Iris pigment epithelial cell (primary cell): ENCODE results near the gene ZZZ3.
"Not testable (repeated sequence)": the region's sequence is repeated elsewhere in the genome, so short reads cannot be mapped to it uniquely, and the experiment has no call there.

Experiments used
- DNase-seq: peaks from one replicate; pipeline ENCODE4 v3.0.0-alpha.2; 2011; ENCODE audit warnings: low read depth

The ZZZ3 gene

DNA sequence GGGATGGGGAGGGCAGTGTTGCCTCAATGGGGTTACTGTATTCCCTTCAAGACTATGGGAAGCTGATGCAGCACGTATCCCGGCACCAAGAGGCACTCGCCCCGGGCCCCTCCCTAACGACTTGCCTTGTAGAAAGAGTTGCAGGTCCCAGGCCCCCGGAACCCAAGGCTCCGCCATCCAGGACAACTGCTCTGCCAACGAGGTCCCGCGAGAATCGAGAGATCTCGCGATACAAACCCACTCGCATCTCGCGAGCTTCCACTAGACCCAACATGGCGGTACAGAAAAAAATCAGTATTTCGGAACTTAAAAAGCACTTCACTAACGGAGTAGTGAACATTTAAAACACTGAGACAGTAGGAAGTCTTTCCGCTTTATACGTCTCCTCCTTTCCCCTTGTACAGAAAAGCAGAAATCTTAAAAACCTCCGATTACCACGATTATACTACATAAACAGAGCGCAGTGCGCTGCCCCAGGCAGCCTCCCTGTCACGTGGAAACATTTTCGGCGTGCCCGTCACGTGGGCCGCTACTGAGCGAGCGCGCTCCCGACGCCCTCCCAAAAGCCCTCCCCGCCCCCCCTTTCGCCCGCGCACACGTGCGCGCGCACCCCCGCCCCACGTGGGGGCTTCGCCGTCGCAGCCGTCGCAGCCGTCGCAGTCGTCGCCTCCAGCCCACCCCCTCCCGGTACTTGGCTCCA lies at the start of gene ZZZ3:
Gene ZZZ3, minus strand, starts transcription at position 199 of the 700 bp plus-strand sequence. CDS start 49,304 bp downstream, outside the sequence.
- DNase-seq = peak; percentile 92

DNA sequence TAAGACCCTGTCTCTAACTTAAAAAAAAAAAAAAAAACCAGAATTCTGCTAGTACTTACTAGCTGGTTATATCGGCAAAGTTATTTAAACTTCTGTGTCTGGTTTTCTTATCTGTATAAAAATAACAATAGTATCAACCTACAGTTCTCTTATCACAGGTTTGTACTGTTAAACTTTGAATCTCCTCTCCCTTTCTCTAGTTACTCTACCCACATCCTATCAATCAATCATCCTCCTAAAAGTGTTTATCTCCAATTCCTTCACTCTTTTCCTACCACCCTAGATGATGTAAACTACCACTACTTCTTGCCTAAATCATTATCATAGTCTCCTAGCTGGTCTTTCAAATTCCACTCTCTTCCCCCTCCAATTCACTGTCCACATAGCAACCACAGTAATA lies 49.6 kb upstream of the ZZZ3 start:
- DNase-seq = no peak

DNA sequence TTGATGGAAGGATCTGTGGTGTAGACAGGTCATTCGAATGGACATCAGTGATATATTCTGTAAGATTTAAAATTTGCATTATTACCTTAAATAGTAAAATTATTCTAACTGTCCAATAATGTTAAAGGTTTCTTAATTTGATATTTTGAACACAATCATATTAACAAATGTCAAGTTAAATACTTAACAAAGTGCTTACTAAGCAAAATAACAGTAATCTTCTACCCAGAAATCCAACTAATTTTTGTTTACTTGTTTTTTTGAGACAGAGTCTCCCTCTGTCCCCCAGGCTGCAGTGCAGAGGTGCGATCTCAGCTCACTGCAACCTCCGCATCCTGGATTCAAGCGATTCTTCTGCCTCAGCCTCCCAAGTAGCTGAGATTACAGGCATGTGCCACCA lies 43.2 kb upstream of the ZZZ3 start:
- no peak for DNase-seq

- DNase-seq = no peak
Measured at GRCh38 chr1:77718181-77718580, 35.7 kb upstream of the ZZZ3 start.

DNA sequence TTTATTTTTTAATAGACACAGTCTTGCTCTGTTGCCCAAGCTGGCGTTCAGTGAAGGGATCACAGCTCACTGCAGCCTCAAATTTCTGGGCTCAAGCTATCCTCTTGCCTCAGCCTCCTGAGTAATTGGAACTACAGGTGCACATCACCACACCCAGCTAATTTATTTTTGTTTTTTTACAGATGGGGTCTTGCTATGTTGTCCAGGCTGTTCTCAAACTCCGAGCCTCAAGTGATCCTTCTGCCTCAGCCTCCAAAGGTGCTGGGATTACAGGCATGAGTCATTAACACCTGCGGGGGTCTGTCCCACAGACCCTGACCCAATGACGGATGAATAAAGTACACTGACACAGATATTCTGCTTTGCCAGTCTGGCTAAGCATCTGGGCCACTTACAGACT lies 33.6 kb upstream of the ZZZ3 start:
- DNase-seq = no peak

DNA sequence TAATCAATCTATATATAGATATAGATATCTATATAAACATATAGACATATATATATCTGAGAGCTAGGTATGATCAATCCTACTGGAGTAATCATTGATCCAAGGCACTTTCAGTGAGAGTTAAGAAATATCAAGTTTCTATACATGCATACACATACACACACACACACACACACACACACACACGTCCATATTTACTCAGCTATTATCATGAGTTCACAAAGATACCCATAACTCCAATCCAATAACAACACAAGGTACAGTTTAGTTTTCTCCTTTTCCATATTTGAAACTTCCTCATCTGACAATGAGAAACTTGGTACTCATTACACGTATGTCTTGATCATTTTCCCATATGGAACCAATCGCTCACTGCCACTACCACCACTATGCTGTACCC lies 27.3 kb upstream of the ZZZ3 start:
- no peak for DNase-seq

- peak; percentile 16 for DNase-seq
Measured at GRCh38 chr1:77706321-77706720, 23.9 kb upstream of the ZZZ3 start.

DNA sequence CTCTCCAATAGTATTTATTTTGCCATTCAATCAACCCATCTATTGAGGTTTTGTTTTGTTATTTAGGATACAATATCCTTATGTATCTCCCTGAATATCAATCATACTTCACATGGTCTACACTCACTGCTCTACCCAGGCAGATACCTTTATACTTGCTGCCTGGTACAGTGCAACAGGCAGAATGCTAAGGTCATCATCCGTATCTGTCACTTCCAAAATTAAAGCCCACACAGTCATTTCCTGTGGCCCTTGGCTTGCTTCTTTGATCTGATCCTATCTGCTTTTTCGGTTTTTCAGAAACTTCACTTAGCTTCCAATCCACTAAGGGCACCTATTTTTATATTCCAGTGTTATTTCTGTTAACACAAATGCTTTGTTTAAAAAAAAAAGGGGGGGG lies 22.3 kb upstream of the ZZZ3 start:
- no peak for DNase-seq

DNA sequence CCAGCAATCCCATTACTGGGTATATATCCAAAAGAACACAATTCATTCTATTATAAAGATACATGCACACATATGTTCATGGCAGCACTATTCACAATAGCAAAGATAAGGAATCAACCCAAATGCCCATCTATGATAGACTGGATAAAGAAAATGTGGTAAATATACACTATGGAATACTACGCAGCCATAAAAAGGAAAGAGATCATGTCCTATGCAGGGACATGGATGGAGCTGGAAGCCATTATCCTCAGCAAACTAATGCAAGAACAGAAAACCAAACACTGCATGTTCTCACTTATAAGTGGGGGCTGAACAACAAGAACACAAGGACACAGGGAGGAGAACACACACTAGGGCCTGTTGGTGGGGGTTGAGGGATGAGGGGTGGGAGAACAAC lies 17.2 kb upstream of the ZZZ3 start:
- not testable (repeated sequence) for DNase-seq

DNA sequence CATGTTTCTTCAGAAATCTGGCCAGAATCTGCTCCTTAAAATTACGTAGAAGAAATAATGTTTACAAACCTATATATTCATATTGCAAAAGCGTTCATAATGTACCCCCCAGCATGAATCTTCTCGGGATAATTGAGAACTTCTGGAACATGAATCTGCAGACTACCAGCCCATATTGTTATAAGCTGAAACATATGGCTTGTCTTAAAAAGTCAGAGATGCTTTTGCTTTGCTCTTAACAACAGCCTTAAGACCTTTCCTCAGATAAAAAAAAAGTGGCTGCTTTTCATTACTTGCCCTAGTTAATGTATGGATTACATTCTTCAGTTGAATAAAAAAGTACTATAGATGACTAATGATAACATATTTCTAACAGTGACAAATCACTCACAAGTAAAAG lies 15.0 kb upstream of the ZZZ3 start:
- no peak for DNase-seq

DNA sequence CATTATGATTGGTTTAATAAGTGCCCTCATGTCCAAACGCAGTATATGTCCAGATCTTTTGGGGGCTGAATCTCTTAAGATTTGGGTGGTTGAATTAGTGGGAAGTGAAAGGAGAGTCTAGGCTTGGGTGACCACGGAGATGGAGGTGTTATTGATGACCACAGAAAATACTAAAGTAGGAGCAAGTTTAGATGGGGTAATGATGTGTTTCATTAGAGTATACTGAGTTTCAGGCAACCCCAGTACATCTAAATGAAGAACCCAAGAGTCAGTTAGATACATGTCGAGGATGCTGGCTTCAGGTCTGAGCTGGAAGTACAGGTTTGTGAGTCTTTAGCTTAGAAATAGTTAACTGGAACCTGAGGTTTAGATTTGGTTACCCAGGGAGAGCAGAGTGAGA lies 6.5 kb upstream of the ZZZ3 start:
- DNase-seq = no peak

DNA sequence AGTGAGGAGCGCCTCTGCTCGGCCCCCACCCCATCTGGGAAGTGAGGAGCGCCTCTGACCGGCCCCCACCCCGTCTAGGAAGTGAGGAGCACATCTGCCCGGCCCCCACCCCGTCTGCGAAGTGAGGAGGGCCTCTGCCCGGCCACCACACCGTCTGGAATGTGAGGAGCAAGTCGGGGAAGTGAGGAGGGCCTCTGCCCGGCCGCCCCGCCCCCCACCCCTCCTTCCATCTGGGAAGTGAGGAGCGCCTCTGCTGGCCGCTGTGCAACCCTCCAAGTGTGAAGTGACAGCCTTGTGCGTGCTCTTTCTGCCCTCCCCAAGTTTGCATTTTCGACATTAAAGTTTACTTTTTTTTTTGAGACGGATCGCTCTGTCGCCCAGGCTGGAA lies 5.1 kb upstream of the ZZZ3 start:
- peak; percentile 64 for DNase-seq

DNA sequence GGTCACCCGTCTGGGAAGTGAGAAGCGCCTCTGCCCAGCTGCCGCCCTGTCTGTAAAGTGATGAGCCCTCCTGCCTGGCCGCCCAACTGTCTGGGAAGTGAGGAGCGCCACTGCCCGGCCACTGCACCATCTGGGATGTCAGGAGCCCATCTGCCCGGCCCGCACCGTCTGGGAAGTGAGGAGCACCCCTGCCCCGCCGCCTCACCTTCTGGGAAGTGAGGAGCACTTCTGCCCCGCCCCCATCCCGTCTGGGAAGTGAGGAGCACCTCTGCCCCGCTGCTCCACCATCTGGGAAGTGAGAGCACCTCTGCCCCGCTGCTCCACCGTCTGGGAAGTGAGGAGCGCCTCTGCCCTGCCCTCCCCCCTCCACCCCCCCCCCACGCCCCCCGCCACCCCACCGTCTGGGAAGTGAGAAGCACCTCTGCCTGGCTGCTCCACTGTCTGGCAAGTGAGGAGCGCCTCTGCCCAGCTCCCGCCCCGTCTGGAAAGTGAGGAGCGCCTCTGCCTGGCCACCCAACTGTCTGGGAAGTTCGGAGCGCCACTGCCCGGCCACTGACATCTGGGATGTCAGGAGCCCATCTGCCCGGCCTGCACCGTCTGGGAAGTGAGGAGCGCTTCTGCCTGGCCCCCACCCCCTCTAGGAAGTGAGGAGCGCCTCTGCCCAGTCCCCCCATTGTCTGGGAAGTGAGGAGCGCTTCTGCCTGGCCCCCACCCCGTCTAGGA lies 4.5 kb upstream of the ZZZ3 start:
- DNase-seq = no peak

DNA sequence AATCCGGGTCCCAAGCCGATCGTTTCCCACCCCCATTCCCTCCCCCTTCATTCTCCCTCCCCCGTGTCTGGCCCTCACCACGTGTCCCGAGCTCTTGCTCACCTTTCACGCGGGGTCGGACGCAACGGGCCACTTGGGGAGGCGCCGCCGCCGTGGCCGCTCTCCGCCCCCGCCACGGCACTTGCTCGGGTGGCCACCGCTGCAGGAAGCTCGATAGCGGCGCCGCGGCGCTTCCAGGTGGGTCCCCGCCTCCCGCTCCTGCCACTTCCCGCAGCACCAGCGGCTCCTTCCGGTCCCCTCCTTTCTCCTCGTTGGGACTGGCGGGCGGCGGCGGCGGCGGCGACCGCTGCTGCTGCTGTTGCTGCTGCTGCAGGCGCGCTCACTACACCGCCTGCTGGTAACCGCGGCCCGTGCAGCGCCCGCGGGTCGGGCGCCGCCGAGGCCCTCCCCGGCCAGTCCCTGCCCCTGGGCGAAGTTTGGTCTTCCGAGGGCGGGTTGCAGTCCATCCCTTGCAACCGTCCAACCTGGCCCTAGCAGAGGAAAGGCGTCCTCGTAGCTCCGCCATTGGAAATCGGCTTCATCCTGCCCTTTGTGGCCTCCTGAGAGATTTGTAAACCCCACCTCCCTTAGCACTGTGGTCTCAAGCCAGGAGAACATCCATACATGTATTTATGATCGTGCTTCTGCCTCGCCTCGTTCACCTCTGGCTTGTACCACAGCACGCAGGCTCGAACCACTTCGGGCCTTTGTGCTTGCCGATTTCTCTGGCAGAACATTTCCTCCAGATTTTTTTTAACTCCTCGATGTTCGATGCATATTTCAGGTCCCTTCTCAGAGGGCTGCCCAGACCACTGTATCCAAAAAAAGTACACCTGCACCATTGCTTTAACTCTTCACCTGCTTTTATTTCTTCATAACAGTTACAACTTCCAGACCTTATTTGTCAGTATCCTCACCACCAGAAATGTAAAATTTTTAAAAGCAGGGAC lies 996 bp upstream of the ZZZ3 start:
- peak; percentile 91 for DNase-seq

DNA sequence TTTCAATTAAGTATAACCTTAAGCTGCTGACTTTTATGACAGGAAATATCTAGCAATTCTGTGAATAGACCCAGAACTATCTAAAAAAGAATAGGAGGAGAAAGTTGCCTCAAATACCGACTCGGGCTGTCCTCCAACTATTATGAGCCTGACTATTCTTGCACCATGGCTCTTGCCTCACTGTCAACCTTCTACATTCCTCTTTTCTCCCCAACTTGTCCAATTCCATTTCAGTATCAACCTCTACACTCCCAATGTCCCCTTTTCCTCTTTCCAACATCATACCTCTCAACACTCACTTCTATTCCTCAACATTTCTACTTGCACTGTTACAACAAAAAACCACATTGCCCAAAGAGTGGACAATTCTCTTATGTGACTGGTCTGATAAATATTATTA lies 2.3 kb downstream of the ZZZ3 start:
- no peak for DNase-seq

DNA sequence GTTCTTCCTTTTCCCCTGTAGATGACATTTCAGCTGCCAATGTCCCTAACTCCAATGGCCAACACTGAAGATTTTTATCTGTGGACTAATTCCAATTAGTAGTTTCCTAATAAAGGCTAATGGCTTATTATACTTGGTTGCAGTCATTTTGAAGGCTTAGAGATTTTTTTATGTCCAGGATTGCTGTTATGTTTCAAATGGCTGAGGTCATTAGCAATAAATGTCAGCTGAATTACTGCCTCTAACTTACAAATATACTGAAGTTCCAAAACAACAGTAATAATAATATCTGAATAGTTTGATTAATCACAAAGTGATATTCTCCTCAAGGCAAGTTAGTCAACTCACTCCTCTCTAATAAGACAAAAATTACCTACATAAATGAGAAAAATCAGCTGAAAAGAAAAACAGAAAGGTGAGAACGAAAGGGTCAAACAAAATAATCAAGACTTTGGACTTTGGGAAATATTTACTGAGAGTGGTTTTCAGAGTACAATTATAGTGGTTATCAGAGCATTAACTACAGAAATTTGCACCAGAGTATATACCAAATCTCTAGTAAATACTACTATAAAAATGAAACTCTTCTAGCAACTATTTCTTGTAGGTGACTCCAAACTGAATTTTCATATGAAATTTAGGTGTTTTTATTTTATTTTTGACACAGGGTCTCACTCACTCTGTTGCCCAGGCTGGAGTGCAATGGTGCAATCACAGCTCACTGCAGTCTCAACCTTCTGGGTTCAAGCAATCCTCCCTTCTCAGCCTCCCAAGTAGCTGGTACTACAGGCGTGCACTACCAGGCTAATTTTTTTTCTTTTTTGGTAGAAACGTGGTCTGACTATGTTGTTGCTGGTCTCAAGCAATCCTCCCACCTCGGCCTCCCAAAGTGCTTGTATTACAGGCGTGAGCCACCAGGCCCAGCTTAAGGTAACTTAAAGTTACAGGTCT lies 3.5 kb downstream of the ZZZ3 start:
- no peak for DNase-seq

DNA sequence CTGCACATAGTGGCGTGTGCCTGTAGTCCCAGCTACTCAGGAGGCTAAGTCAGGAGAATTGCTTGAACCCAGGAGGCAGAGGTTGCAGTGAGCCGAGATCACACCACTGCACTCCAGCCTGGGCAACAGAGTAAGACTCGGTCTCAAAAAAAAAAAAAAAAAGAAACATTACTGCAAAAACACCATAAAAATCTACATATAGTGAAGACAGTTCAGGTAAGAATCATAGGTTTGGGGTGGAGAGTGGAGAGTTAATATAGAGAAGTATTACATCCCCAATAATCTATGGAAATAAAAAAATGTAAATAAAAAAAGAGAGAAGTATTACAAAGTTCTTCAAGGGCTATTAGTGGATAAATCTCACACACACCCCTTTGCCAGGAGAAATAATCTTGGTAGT lies 7.7 kb downstream of the ZZZ3 start:
- not testable (repeated sequence) for DNase-seq

DNA sequence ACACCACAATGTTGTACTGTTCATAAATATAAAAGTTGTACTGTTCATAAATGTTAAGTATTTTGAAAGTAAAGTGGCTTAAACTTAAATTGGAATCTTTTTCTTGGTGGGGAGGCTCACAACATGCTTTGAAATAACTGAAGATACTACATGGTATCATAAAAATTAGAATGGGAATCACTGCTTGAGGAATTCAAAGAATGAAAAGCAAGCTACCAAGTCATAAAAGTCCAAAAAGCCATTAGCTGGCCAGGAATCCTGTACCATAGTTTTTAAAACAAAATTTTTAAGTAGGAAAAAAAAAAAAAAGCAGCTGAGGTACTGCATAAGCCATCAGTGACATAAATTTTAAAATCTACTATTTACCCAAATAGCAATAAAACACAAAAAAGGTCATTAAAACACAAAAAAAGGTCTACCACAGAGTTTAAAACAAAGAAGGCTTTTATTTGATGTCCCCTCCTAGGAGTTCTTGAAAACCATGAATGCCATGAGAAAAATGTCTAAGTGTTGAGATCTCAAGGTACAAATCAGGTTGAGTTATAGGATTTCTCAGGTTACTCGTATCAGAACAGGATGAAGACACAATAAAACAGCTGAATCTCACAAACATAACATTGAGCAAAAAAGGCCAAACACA lies 8.6 kb downstream of the ZZZ3 start:
- DNase-seq = no peak

GRCh38 chr1:77673030-77673429 lies 9.4 kb downstream of the ZZZ3 start:
- no peak for DNase-seq

DNA sequence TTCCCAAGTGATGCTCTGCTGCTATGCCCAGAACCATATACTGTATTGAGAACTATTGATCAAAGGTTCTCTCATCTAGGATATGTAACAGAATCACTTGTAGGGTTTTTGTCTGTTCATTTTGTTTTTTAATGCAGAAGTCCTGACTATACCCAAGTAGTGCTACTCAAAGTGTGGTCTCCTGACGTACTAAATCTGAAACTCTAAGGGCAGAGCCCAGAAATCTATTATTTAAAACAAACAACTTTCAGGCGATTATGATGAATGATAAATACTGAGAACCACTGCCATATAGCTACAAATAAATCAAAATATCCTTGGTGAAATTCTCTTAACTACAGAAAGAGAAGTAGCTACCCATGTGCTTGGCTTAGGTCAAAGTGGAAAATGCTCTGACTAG lies 10.1 kb downstream of the ZZZ3 start:
- no peak for DNase-seq

GRCh38 chr1:77671836-77672235 lies 10.6 kb downstream of the ZZZ3 start:
- peak; percentile 49 for DNase-seq
